Gastroesophageal sphincter (tissue), 4 donors: ENCODE results near the gene RBM4B. TPM values are rescaled to one million over a fixed set of nuclear protein-coding genes. Genes with fewer than 3 reads are reported as not detected.

Experiments used
- ATAC-seq: fragments of 150-250 bp; one replicate; pipeline ENCODE4 v1.9.1; 2016; ENCODE audit warnings: mild to moderate bottlenecking, moderate library complexity
- H3K27ac ChIP-seq, 4 donors: fragments of 200-600 bp; sonication (generic) in 3 of 4; 1 replicate in 3 of 4; 2 replicates in 1 of 4; pipeline ENCODE4 v1.5.1; 2016 to 2019
- H3K27me3 ChIP-seq: fragments of 200-600 bp; sonication (generic); one replicate; pipeline ENCODE4 v1.5.1; 2019
- H3K36me3 ChIP-seq, 2 donors: fragments of 200-600 bp; sonication (generic); one replicate each; pipeline ENCODE4 v1.5.1; 2019; ENCODE audit warnings: control low read depth in 1 of 2
- H3K4me1 ChIP-seq, 3 donors: fragments of 200-600 bp; sonication (generic); 1 replicate in 2 of 3; 2 replicates in 1 of 3; pipeline ENCODE4 v1.5.1; 2016 to 2019; ENCODE audit warnings: control low read depth in 2 of 3
- H3K4me3 ChIP-seq, 2 donors: fragments of 200-600 bp; sonication (generic); one replicate each; pipeline ENCODE4 v1.5.1; 2019; ENCODE audit warnings: mild to moderate bottlenecking in 1 of 2, moderate library complexity in 1 of 2
- H3K9me3 ChIP-seq, 3 donors: fragments of 200-600 bp; sonication (generic); one replicate each; pipeline ENCODE4 v1.5.1; 2017 to 2019; ENCODE audit warnings: control low read depth in 2 of 3
- EP300 ChIP-seq: sonication (generic); formaldehyde crosslinking; IDR thresholded peaks from one replicate; pipeline ENCODE4 v1.6.1; 2017; ENCODE audit warnings: antibody characterized with exemption, mild to moderate bottlenecking
- POLR2A ChIP-seq, 2 donors: fragments of 450-650 bp; IDR thresholded peaks; one replicate each; pipeline ENCODE4 v1.6.1; 2017; ENCODE audit warnings: antibody characterized with exemption in 2 of 2, mild to moderate bottlenecking in 2 of 2, moderate library complexity in 1 of 2
- POLR2AphosphoS5 ChIP-seq: sonication (generic); formaldehyde crosslinking; IDR thresholded peaks from one replicate; pipeline ENCODE4 v1.6.1; 2017; ENCODE audit warnings: antibody characterized with exemption
- WGBS, 2 donors: methylation state at CpG; one replicate each; pipeline ENCODE4 v1.1.5; 2018; ENCODE audit warnings: low coverage in 1 of 2; 5-methylcytosine and 5-hydroxymethylcytosine counted together
- total RNA-seq, 4 donors: library from RNA; depleted of rRNA; stranded (reverse); fragments of >200 nt; gene quantifications; one replicate each; pipeline ENCODE4 v1.1.0, GENCODE V29; 2016
- TF ChIP-seq, protein P1 (sequence below), 4 experiments: fragments of 200-600 bp in 2 of 4; fragments of 450-650 bp in 2 of 4; sonication (generic) in 1 of 4; IDR thresholded peaks; one replicate each; pipeline ENCODE4 v1.5.1; 2017 to 2019; ENCODE audit warnings: antibody characterized with exemption in 4 of 4, mild to moderate bottlenecking in 2 of 4, moderate library complexity in 2 of 4

The RBM4B gene
- total RNA-seq, 4 donors from 2014 or later = 10.7 to 28.2 (median 12.3) TPM

DNA sequence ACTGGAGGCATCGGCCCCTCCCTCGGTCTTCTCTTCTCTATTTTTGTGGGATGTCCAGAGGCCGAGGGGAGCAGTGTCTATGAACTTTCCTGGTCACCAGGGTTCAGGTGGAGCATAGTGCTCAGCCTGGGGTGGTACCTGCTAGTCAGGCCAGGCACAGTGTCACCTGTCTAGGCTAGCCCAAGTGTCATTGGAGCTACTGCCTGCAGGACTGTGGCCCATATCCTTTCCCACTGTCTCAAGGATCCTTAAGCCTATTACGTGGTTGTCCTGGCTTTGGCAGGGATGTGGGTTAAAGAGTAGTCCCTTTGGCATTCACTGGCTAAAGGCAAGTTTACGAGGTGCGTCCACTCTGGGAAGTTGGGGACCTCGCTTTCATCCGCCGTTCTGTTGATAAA, 51.9 kb downstream of the RBM4B start:
- Histone ChIP-seq H3K9me3 (no peaks in the 10 kb centered on the region), H3K36me3 (peaks cover 0 to 71% of the 10 kb centered on the region in 2 donors), H3K27ac (peak overlapping the region in 3 of 4 donors; percentile 52 to 98 (median 94)), H3K4me3 (no peak overlapping the region), H3K27me3 (no peaks in the 10 kb centered on the region), H3K4me1 (peaks cover 6 to 81% (median 25%) of the 10 kb centered on the region in 3 donors)
- no CpG with 5 or more reads among the region's 9 CpGs for WGBS, 2 donors
- TF ChIP-seq POLR2A (IDR thresholded peaks at IDR 0.05) (no peak), EP300 (no peak), POLR2AphosphoS5 (no peak)
- TF ChIP-seq, protein P1, sequence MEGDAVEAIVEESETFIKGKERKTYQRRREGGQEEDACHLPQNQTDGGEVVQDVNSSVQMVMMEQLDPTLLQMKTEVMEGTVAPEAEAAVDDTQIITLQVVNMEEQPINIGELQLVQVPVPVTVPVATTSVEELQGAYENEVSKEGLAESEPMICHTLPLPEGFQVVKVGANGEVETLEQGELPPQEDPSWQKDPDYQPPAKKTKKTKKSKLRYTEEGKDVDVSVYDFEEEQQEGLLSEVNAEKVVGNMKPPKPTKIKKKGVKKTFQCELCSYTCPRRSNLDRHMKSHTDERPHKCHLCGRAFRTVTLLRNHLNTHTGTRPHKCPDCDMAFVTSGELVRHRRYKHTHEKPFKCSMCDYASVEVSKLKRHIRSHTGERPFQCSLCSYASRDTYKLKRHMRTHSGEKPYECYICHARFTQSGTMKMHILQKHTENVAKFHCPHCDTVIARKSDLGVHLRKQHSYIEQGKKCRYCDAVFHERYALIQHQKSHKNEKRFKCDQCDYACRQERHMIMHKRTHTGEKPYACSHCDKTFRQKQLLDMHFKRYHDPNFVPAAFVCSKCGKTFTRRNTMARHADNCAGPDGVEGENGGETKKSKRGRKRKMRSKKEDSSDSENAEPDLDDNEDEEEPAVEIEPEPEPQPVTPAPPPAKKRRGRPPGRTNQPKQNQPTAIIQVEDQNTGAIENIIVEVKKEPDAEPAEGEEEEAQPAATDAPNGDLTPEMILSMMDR (IDR thresholded peaks at IDR 0.05) = no peak
- ATAC-seq = no peak

DNA sequence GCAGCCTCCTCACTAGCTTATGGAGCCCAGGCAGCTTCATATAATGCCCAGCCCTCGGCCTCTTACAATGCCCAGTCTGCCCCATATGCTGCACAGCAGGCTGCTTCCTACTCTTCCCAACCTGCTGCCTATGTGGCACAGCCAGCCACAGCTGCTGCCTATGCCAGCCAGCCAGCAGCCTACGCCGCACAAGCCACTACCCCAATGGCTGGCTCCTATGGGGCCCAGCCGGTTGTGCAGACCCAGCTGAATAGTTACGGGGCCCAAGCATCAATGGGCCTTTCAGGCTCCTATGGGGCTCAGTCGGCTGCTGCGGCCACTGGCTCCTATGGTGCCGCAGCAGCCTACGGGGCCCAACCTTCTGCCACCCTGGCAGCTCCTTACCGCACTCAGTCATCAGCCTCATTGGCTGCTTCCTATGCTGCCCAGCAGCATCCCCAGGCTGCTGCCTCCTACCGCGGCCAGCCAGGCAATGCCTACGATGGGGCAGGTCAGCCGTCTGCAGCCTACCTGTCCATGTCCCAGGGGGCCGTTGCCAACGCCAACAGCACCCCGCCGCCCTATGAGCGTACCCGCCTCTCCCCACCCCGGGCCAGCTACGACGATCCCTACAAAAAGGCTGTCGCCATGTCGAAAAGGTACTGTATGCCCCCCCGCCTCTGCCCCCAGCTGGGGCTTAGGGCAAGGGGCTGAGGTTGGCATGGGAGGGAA, 52.5 kb downstream of the RBM4B start:
- H3K9me3 ChIP-seq = no peaks in the 10 kb centered on the region
- H3K36me3 ChIP-seq = peaks cover 0 to 70% of the 10 kb centered on the region in 2 donors
- WGBS, 2 donors = 75% methylated on average over 4 of the region's 26 CpGs; no CpG with 5 or more reads in 1 of the 2 donors
- TF ChIP-seq POLR2A (IDR thresholded peaks at IDR 0.05) (no peak), POLR2AphosphoS5 (no peak), EP300 (no peak)
- TF ChIP-seq, protein P1 (IDR thresholded peaks at IDR 0.05) = no peak
- ATAC-seq = no peak
- H3K27ac ChIP-seq = peak overlapping the region in 3 of 4 donors; percentile 90 to 98 (median 94)
- H3K4me3 ChIP-seq = no peak overlapping the region
- H3K27me3 ChIP-seq = no peaks in the 10 kb centered on the region
- H3K4me1 ChIP-seq = peaks cover 6 to 84% (median 30%) of the 10 kb centered on the region in 3 donors

DNA sequence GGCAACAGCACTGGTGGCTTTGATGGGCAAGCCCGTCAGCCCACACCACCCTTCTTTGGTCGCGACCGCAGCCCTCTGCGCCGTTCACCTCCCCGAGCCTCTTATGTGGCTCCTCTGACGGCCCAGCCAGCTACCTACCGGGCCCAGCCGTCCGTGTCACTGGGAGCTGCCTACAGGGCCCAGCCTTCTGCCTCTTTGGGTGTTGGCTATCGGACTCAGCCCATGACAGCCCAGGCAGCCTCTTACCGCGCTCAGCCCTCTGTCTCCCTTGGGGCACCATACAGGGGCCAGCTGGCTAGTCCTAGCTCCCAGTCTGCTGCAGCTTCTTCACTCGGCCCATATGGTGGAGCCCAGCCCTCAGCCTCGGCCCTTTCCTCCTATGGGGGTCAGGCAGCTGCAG, 53.2 kb downstream of the RBM4B start:
- 80% methylated on average over 1 of the region's 16 CpGs; no CpG with 5 or more reads in 1 of the 2 donors for WGBS, 2 donors
- Histone ChIP-seq H3K9me3 (no peaks in the 10 kb centered on the region), H3K4me1 (peaks cover 6 to 88% (median 35%) of the 10 kb centered on the region in 3 donors), H3K27me3 (no peaks in the 10 kb centered on the region), H3K36me3 (peaks cover 0 to 63% of the 10 kb centered on the region in 2 donors), H3K4me3 (no peak overlapping the region), H3K27ac (peak overlapping the region; percentile 7 to 98 (median 92))
- TF ChIP-seq EP300 (no peak), POLR2A (IDR thresholded peaks at IDR 0.05) (no peak), POLR2AphosphoS5 (no peak)
- TF ChIP-seq, protein P1 (IDR thresholded peaks at IDR 0.05) = no peak
- ATAC-seq = no peak

DNA sequence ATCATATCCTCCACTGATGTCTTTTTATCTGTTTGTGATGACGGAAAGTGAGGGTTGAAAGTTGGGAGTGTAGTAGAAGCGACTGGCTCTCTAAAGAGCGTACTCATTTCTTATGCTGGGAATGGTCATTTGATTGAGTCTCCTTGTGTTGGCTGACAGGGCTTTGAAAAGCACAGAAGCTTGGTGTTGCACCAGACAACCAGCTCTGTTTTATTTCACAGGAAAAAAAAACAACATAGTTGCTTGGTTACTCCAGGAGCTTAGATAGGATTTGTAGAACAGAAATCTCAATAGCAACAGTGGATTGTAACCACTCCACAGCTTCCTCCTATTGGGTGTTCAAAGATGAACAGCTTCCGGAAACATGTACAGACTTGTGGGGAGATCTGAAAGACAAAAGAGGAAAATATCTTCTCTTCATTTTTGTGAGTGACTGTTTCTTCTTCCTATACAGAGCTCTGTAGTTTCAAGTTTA, 58.6 kb downstream of the RBM4B start:
- peaks cover 6 to 79% (median 35%) of the 10 kb centered on the region in 3 donors for H3K4me1 ChIP-seq
- peak overlapping the region; percentile 71 to 90 for H3K4me3 ChIP-seq
- no peak for ATAC-seq
- H3K27me3 ChIP-seq = no peaks in the 10 kb centered on the region
- TF ChIP-seq, protein P1 (IDR thresholded peaks at IDR 0.05) = no peak
- TF ChIP-seq POLR2A (IDR thresholded peaks at IDR 0.05) (no peak), EP300 (no peak), POLR2AphosphoS5 (peak; percentile 89)
- H3K27ac ChIP-seq = peak overlapping the region; percentile 88 to 98 (median 96)
- peaks cover 0 to 9% of the 10 kb centered on the region in 2 donors for H3K36me3 ChIP-seq
- H3K9me3 ChIP-seq = no peaks in the 10 kb centered on the region
- 20 to 32% methylated on average over 4 of the region's 4 CpGs for WGBS, 2 donors
